HepG2 (cell line): ENCODE results near the gene OTULINL. TPM values are rescaled to one million over a fixed set of nuclear protein-coding genes. Genes with fewer than 3 reads are reported as not detected.

ENCODE experiments used
- ATAC-seq: fragments of 200-7000 bp; cut with Tn5 transposase; 3 replicates; pipeline ENCODE4 v1.9.1; 2020; ENCODE audit warnings: mild to moderate bottlenecking, moderate library complexity
- BruUV-seq: library from RNA; stranded (reverse); fragments of 400-500 nt; replicated peaks from 2 replicates; lab custom pipeline; 2021; lab: Mats Ljungman, UMichigan
- CTCF ChIA-PET: fragments of 300-600 bp; formaldehyde crosslinking; extraction: SDS; loops from one replicate; lab custom pipeline; 2021; ENCODE audit warnings: low total read pairs, inconsistent platforms, low intra/inter-chr PET ratio; lab: Yijun Ruan, JAX
- POLR2A ChIA-PET: fragments of 350-600 bp; sonication (Branson Sonifier 250); formaldehyde crosslinking; loops from one replicate; lab custom pipeline; 2020; ENCODE audit warnings: antibody characterized with exemption, inconsistent platforms; lab: Yijun Ruan, JAX
- DNase-seq: peaks from one replicate; pipeline ENCODE4 v3.0.0-alpha.2; 2015; ENCODE audit warnings: low spot score
- FAIRE-seq: peaks from 3 replicates; lab custom pipeline; 2011; peaks lifted over from hg19 to GRCh38; lab: Jason Lieb, UNC
- H2AFZ ChIP-seq: one replicate; pipeline ENCODE4 v1.6.1; 2011; ENCODE audit warnings: low read length, inconsistent platforms
- H3K27ac ChIP-seq: fragments of 300-600 bp; 3 replicates; pipeline ENCODE4 v1.8.0; 2011; ENCODE audit warnings: mixed run types, mild to moderate bottlenecking, mixed read lengths, low read length, inconsistent platforms; ENCODE audit not compliant: insufficient read depth; ENCODE audit errors: extremely low read length
- H3K27me3 ChIP-seq, 2 experiments: fragments of 200-600 bp in 1 of 2; 2 replicates in 1 of 2; 3 replicates in 1 of 2; pipeline versions ENCODE4 v1.6.0 to v1.8.0; 2011; ENCODE audit warnings: low read length in 2 of 2, mild to moderate bottlenecking in 2 of 2, moderate library complexity in 2 of 2, inconsistent platforms in 1 of 2; ENCODE audit not compliant: insufficient read depth in 2 of 2, control insufficient read depth in 1 of 2
- H3K36me3 ChIP-seq, 2 experiments: fragments of 200-600 bp in 1 of 2; replicated peaks in 1 of 2; 2 replicates in 1 of 2; 3 replicates in 1 of 2; pipeline versions ENCODE4 v1.5.1 to v1.8.0; 2011; ENCODE audit warnings: low read length in 2 of 2, inconsistent platforms in 1 of 2; ENCODE audit not compliant: insufficient read depth in 2 of 2, control insufficient read depth in 1 of 2
- H3K4me1 ChIP-seq: 2 replicates; pipeline ENCODE4 v1.5.1; 2012; ENCODE audit warnings: low read length, inconsistent platforms; ENCODE audit not compliant: insufficient read depth
- H3K4me2 ChIP-seq: 2 replicates; pipeline ENCODE4 v1.6.0; 2011; ENCODE audit warnings: low read depth, low read length, inconsistent platforms
- H3K4me3 ChIP-seq, 3 experiments: fragments of 200-600 bp in 1 of 3; sonication (generic), shearing (Covaris generic) in 1 of 3; replicated peaks in 1 of 3; 2 replicates each; pipeline ENCODE4 v1.5.1; 2011 to 2016; ENCODE audit warnings: low read length in 3 of 3, inconsistent platforms in 2 of 3, low read depth in 2 of 3, mild to moderate bottlenecking in 2 of 3, control low read depth in 1 of 3, mixed read lengths in 1 of 3; ENCODE audit not compliant: insufficient read depth in 1 of 3
- H3K79me2 ChIP-seq: one replicate; pipeline ENCODE4 v1.6.1; 2011; ENCODE audit warnings: low read length, inconsistent platforms; ENCODE audit not compliant: insufficient read depth
- H3K9ac ChIP-seq: 2 replicates; pipeline ENCODE4 v1.6.0; 2011; ENCODE audit warnings: mild to moderate bottlenecking, low read depth, low read length, inconsistent platforms; ENCODE audit not compliant: insufficient read depth
- H3K9me3 ChIP-seq: 2 replicates; pipeline ENCODE4 v1.5.1; 2012; ENCODE audit warnings: mild to moderate bottlenecking, low read length
- H4K20me1 ChIP-seq: 2 replicates; pipeline ENCODE4 v1.6.0; 2011; ENCODE audit warnings: inconsistent platforms, mild to moderate bottlenecking, low read length, moderate library complexity; ENCODE audit not compliant: insufficient read depth
- CBX1 ChIP-seq: IDR thresholded peaks from one replicate; pipeline ENCODE4 v1.6.1; 2016; ENCODE audit warnings: antibody characterized with exemption, low read depth
- SNRNP70 ChIP-seq: fragments of 200-400 bp; formaldehyde crosslinking; IDR thresholded peaks from 2 replicates; pipeline ENCODE4 v1.6.1; 2017; ENCODE audit warnings: mild to moderate bottlenecking, low read depth, low read length, moderate library complexity
- ZKSCAN5 ChIP-seq: sonication (generic); formaldehyde crosslinking; IDR thresholded peaks from 2 replicates; pipeline ENCODE4 v1.5.1; 2020; ENCODE audit warnings: mild to moderate bottlenecking, missing genetic modification reagents
- WGBS: methylation state at CpG from one replicate; pipeline ENCODE4 v1.1.6; 2017; ENCODE audit warnings: low lambda C conversion rate; 5-methylcytosine and 5-hydroxymethylcytosine counted together
- in situ Hi-C: cut with HindIII; loops from 2 replicates; pipeline ENCODE4 v1.10.0; 2017; ENCODE audit warnings: low pct_unique_long_range_greater_than_20kb; ENCODE audit not compliant: extremely low pct_ligation_motif_present
- intact Hi-C: fragments of 100-400 bp; cut with micrococcal nuclease; formaldehyde crosslinking; loops from one replicate; pipeline ENCODE4 v1.10.0; 2022; ENCODE audit not compliant: unreplicated experiment
- polyA plus RNA-seq, 8 experiments: library from polyadenylated mRNA; depleted of rRNA in 3 of 8; stranded (reverse) in 7 of 8; unstranded in 1 of 8; fragments of >200 nt; fragmentation: Illumina TruSeq in 4 of 8; extraction: Trizol in 4 of 8; gene quantifications; 2 replicates each; pipeline versions ENCODE4 v1.2.1 to v1.2.3, GENCODE V29; 2011 to 2016; ENCODE audit warnings: low read depth in 4 of 8, missing spikeins in 1 of 8, mixed read lengths in 1 of 8; ENCODE audit not compliant: insufficient read depth in 1 of 8
- total RNA-seq, 5 experiments: library from RNA; depleted of rRNA; stranded (reverse); fragments of >200 nt; fragmentation: Illumina TruSeq; extraction: Trizol; gene quantifications; 2 replicates each; pipeline ENCODE4 v1.2.3, GENCODE V29; 2016; ENCODE audit warnings: low read depth in 1 of 5
- TF ChIP-seq, protein P1 (sequence below): sonication (generic); formaldehyde crosslinking; IDR thresholded peaks from 2 replicates; pipeline ENCODE4 v1.9.0; 2021; ENCODE audit warnings: missing genetic modification reagents, borderline replicate concordance
- TF ChIP-seq, protein P2 (sequence below): sonication (generic); formaldehyde crosslinking; IDR thresholded peaks from 2 replicates; pipeline ENCODE4 v1.4.0; 2020; ENCODE audit warnings: low read depth, missing genetic modification reagents
- TF ChIP-seq, protein P3 (sequence below): sonication (generic); formaldehyde crosslinking; IDR thresholded peaks from 2 replicates; pipeline ENCODE4 v1.5.0; 2020; ENCODE audit warnings: mild to moderate bottlenecking, low read depth, missing genetic modification reagents, borderline replicate concordance
- TF ChIP-seq, protein P4 (sequence below): sonication (generic); formaldehyde crosslinking; IDR thresholded peaks from 2 replicates; pipeline ENCODE4 v1.4.0; 2020; ENCODE audit warnings: missing genetic modification reagents
- TF ChIP-seq, protein P5 (sequence below): IDR thresholded peaks from 2 replicates; pipeline ENCODE4 v1.6.1; 2016; ENCODE audit warnings: mild to moderate bottlenecking

OTULINL gene
- total and polyA plus RNA-seq, 2 of the 13 experiments (the other 11 are each of a cell fraction or from before 2014, with no cell fraction given), result 0.04 to 0.40 TPM

DNA sequence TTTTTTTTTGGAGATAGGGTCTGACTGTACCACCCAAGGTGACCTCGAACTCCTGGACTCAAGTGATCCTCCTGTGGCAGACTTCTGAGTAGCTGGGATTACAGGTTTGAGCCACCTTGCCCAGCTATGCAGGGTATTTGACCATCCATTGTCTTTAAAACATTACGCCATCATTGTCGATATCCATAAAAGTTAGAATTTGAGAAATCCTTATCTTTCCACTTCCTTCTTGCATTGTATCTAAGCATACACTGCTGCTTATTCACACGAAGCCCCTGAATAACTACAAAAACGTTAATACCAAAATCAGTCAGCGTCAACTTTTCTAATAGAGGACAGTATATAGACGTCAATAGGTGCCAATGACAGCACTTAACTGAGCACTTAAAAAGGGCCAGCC lies 5.4 kb upstream of the OTULINL start:
- FAIRE-seq, result no peak
- no TSS peak for BruUV-seq
- Histone ChIP-seq H4K20me1 (no peaks in the 10 kb centered on the region), H3K9ac (no peak overlapping the region), H3K27ac (no peak overlapping the region), H3K4me1 (peaks cover 9% of the 10 kb centered on the region; the same call in 1 of the 2 replicates), H2AFZ (no peak overlapping the region), H3K4me2 (no peak overlapping the region), H3K79me2 (no peaks in the 10 kb centered on the region), H3K27me3 (peaks cover 2 to 42% of the 10 kb centered on the region in 2 experiments), H3K4me3 (no peak overlapping the region), H3K36me3 (no peaks in the 10 kb centered on the region), H3K9me3 (no peaks in the 10 kb centered on the region)
- in situ Hi-C loops, result no loop called here
- ChIA-PET POLR2A (no interaction called here), CTCF (no interaction called here)
- TF ChIP-seq, protein P1, sequence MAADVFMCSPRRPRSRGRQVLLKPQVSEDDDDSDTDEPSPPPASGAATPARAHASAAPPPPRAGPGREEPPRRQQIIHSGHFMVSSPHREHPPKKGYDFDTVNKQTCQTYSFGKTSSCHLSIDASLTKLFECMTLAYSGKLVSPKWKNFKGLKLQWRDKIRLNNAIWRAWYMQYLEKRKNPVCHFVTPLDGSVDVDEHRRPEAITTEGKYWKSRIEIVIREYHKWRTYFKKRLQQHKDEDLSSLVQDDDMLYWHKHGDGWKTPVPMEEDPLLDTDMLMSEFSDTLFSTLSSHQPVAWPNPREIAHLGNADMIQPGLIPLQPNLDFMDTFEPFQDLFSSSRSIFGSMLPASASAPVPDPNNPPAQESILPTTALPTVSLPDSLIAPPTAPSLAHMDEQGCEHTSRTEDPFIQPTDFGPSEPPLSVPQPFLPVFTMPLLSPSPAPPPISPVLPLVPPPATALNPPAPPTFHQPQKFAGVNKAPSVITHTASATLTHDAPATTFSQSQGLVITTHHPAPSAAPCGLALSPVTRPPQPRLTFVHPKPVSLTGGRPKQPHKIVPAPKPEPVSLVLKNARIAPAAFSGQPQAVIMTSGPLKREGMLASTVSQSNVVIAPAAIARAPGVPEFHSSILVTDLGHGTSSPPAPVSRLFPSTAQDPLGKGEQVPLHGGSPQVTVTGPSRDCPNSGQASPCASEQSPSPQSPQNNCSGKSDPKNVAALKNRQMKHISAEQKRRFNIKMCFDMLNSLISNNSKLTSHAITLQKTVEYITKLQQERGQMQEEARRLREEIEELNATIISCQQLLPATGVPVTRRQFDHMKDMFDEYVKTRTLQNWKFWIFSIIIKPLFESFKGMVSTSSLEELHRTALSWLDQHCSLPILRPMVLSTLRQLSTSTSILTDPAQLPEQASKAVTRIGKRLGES (CRISPR knock-in tag), result no peak
- TF ChIP-seq ZKSCAN5, result no peak
- intact Hi-C loops, result no loop called here
- 26% methylated on average over 7 of the region's 7 CpGs for WGBS
- no peak for DNase-seq
- no peak for ATAC-seq

DNA sequence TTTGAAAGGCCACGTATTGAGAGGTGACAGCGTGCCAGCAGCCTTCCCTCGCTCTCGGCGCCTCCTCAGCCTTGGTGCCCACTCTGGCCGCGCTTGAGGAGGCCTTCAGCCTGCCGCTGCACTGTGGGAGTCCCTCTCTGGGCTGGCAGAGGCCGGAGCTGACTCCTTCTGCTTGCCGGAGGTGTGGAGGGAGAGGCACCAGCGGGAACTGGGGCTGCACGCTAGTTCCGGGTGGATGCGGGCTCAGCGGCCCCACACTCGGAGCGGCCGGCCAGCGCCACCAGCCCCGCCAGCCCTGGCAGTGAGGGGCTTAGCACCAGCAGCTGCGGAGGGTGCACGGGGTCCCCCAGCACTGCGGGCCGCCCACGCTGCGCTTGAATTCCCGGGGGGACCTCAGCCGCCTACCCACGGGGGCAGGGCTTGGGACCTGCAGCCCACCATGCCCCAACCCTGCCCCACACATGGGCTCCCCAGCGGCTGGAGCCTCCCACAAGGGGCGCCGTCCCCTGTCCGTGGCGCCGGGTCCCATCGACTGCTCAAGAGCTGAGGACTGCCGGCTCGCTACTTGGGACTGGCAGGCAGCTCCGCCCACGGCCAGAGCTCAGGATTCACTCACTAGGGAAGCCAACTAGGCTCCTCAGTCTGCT lies 4.4 kb upstream of the OTULINL start:
- ChIA-PET CTCF (no interaction called here), POLR2A (no interaction called here)
- no peak for DNase-seq
- peaks cover 14% of the 10 kb centered on the region; the same call in 1 of the 2 replicates for H3K4me1 ChIP-seq
- ATAC-seq, result no peak
- no TSS peak for BruUV-seq
- H3K4me2 ChIP-seq, result no peak overlapping the region
- no peaks in the 10 kb centered on the region for H3K79me2 ChIP-seq
- no peaks in the 10 kb centered on the region for H4K20me1 ChIP-seq
- 80% methylated on average over 11 of the region's 40 CpGs for WGBS
- in situ Hi-C loops (no loop called here), intact Hi-C loops (no loop called here)
- no peak overlapping the region for H2AFZ ChIP-seq
- no peak for FAIRE-seq
- H3K4me3 ChIP-seq, result no peak overlapping the region
- H3K9ac ChIP-seq, result no peak overlapping the region
- H3K36me3 ChIP-seq, result no peaks in the 10 kb centered on the region
- peaks cover 7 to 45% of the 10 kb centered on the region in 2 experiments for H3K27me3 ChIP-seq
- no peaks in the 10 kb centered on the region for H3K9me3 ChIP-seq
- no peak overlapping the region for H3K27ac ChIP-seq
- TF ChIP-seq, protein P2, sequence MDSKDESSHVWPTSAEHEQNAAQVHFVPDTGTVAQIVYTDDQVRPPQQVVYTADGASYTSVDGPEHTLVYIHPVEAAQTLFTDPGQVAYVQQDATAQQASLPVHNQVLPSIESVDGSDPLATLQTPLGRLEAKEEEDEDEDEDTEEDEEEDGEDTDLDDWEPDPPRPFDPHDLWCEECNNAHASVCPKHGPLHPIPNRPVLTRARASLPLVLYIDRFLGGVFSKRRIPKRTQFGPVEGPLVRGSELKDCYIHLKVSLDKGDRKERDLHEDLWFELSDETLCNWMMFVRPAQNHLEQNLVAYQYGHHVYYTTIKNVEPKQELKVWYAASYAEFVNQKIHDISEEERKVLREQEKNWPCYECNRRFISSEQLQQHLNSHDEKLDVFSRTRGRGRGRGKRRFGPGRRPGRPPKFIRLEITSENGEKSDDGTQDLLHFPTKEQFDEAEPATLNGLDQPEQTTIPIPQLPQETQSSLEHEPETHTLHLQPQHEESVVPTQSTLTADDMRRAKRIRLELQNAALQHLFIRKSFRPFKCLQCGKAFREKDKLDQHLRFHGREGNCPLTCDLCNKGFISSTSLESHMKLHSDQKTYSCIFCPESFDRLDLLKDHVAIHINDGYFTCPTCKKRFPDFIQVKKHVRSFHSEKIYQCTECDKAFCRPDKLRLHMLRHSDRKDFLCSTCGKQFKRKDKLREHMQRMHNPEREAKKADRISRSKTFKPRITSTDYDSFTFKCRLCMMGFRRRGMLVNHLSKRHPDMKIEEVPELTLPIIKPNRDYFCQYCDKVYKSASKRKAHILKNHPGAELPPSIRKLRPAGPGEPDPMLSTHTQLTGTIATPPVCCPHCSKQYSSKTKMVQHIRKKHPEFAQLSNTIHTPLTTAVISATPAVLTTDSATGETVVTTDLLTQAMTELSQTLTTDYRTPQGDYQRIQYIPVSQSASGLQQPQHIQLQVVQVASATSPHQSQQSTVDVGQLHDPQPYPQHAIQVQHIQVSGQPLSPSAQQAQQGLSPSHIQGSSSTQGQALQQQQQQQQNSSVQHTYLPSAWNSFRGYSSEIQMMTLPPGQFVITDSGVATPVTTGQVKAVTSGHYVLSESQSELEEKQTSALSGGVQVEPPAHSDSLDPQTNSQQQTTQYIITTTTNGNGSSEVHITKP (CRISPR knock-in tag), result no peak
- TF ChIP-seq CBX1 (no peak), SNRNP70 (no peak)
- TF ChIP-seq, protein P3, sequence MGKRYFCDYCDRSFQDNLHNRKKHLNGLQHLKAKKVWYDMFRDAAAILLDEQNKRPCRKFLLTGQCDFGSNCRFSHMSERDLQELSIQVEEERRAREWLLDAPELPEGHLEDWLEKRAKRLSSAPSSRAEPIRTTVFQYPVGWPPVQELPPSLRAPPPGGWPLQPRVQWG (CRISPR knock-in tag), result no peak
- TF ChIP-seq, protein P4, sequence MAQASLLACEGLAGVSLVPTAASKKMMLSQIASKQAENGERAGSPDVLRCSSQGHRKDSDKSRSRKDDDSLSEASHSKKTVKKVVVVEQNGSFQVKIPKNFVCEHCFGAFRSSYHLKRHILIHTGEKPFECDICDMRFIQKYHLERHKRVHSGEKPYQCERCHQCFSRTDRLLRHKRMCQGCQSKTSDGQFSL (CRISPR knock-in tag), result no peak
- TF ChIP-seq, protein P5, sequence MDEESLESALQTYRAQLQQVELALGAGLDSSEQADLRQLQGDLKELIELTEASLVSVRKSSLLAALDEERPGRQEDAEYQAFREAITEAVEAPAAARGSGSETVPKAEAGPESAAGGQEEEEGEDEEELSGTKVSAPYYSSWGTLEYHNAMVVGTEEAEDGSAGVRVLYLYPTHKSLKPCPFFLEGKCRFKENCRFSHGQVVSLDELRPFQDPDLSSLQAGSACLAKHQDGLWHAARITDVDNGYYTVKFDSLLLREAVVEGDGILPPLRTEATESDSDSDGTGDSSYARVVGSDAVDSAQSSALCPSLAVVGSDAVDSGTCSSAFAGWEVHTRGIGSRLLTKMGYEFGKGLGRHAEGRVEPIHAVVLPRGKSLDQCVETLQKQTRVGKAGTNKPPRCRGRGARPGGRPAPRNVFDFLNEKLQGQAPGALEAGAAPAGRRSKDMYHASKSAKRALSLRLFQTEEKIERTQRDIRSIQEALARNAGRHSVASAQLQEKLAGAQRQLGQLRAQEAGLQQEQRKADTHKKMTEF (CRISPR knock-in tag), result no peak
